ENCODE results near the gene MAN2B1. TPM values are rescaled to one million over a fixed set of nuclear protein-coding genes. Genes with fewer than 3 reads are reported as not detected.

Gene MAN2B1
- total and polyA plus RNA-seq, 2 experiments from 2014 or later = 33.2 to 60.8 TPM

GRCh38 chr19:12705169-12705568 is 38.6 kb upstream of the MAN2B1 start (continued):
- TF ChIP-seq ZNF462 (CRISPR knock-in tag; IDR thresholded peaks at IDR 0.05) = no peak
- TF ChIP-seq, protein P1, sequence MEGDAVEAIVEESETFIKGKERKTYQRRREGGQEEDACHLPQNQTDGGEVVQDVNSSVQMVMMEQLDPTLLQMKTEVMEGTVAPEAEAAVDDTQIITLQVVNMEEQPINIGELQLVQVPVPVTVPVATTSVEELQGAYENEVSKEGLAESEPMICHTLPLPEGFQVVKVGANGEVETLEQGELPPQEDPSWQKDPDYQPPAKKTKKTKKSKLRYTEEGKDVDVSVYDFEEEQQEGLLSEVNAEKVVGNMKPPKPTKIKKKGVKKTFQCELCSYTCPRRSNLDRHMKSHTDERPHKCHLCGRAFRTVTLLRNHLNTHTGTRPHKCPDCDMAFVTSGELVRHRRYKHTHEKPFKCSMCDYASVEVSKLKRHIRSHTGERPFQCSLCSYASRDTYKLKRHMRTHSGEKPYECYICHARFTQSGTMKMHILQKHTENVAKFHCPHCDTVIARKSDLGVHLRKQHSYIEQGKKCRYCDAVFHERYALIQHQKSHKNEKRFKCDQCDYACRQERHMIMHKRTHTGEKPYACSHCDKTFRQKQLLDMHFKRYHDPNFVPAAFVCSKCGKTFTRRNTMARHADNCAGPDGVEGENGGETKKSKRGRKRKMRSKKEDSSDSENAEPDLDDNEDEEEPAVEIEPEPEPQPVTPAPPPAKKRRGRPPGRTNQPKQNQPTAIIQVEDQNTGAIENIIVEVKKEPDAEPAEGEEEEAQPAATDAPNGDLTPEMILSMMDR (conservative IDR thresholded peaks at IDR 0.05; ENCODE audit: low read depth in 2 of 2) = no peak
- no peak for TF ChIP-seq EZH2 (IDR thresholded peaks at IDR 0.05; ENCODE audit: low read depth, unreplicated experiment)
- no peak for TF ChIP-seq POLR2AphosphoS5 (IDR thresholded peaks at IDR 0.05; ENCODE audit: low read depth)

- Mint-ChIP-seq H3K4me1 (peaks cover 12% of the 10 kb centered on the region), H3K27ac (peak overlapping the region; percentile 90), H3K36me3 (ENCODE audit: low read depth) (peaks cover 84% of the 10 kb centered on the region), H3K4me3 (peak overlapping the region; percentile 39; the same call in 2 of the 3 replicates), H3K9me3 (no peaks in the 10 kb centered on the region; the same call in 2 of the 3 replicates), H3K27me3 (ENCODE audit: insufficient read depth, low read depth, poor library complexity) (peaks cover 21% of the 10 kb centered on the region)
- H3K9me2 ChIP-seq (ENCODE audit: insufficient read depth) = no peaks in the 10 kb centered on the region
- H3K27me3 ChIP-seq (ENCODE audit: insufficient read depth) = no peaks in the 10 kb centered on the region
- H3K27ac ChIP-seq (ENCODE audit: low read depth) = no peak overlapping the region; the same call in 1 of the 2 replicates
- peaks cover 22% of the 10 kb centered on the region for H4K20me1 ChIP-seq (replicated peaks; ENCODE audit: insufficient read depth)
- no peak overlapping the region for H2AFZ ChIP-seq
- TF ChIP-seq ZNF331 (CRISPR knock-in tag; IDR thresholded peaks at IDR 0.05; ENCODE audit: low read depth) (no peak), CREB1 (CRISPR knock-in tag; IDR thresholded peaks at IDR 0.05; ENCODE audit: low read depth) (0 out of 2 replicates have a peak, but pooled peaks have one; percentile 8)
- TF ChIP-seq, protein P1 (conservative IDR thresholded peaks at IDR 0.05; ENCODE audit: low read depth in 2 of 2) = 0 out of 4 replicates have a peak, but pooled peaks of 1 of the 2 experiments have one; percentile 7
- ATAC-seq = peak; percentile 95
- H3K4me1 ChIP-seq (ENCODE audit: insufficient read depth) = no peaks in the 10 kb centered on the region
- no peak overlapping the region for H3K4me2 ChIP-seq
- no peak overlapping the region for H3K4me3 ChIP-seq
- DNase-seq (ENCODE audit: low spot score) = peak; percentile 94
- H3F3A ChIP-seq (replicated peaks; ENCODE audit: low read depth) = peaks cover 56% of the 10 kb centered on the region
- H3K36me3 ChIP-seq (ENCODE audit: insufficient read depth) = peaks cover 58% of the 10 kb centered on the region
- peaks cover 4% of the 10 kb centered on the region; the same call in 1 of the 2 replicates for H3K79me2 ChIP-seq (replicated peaks; ENCODE audit: insufficient read depth)
Measured at GRCh38 chr19:12703046-12703445, 36.5 kb upstream of the MAN2B1 start.
